ENCODE data around the gene SH2B2.

SH2B2 gene

DNA sequence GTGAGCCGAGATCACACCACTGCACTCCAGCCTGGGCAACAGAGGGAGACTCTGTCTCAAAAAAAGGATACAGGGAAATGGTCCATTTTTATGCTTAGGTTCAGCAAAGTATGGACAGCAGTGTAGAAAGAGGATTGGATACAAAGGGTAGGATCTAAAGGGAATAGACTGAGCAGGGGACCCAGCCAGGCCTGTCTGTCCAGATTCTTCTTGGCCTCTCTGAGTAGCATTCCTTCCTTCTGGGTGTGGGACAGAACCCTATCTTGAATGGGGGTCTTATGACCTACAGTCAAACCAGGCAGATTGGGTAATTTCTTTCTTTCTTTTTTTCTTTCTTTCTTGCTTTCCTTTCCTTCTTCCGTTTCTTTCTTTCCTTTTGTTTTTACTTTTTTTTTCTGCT lies 25.6 kb downstream of the SH2B2 start:
- no peak for DNase-seq (ENCODE audit: low read depth)
- TF ChIP-seq, protein P1, sequence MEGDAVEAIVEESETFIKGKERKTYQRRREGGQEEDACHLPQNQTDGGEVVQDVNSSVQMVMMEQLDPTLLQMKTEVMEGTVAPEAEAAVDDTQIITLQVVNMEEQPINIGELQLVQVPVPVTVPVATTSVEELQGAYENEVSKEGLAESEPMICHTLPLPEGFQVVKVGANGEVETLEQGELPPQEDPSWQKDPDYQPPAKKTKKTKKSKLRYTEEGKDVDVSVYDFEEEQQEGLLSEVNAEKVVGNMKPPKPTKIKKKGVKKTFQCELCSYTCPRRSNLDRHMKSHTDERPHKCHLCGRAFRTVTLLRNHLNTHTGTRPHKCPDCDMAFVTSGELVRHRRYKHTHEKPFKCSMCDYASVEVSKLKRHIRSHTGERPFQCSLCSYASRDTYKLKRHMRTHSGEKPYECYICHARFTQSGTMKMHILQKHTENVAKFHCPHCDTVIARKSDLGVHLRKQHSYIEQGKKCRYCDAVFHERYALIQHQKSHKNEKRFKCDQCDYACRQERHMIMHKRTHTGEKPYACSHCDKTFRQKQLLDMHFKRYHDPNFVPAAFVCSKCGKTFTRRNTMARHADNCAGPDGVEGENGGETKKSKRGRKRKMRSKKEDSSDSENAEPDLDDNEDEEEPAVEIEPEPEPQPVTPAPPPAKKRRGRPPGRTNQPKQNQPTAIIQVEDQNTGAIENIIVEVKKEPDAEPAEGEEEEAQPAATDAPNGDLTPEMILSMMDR (IDR thresholded peaks at IDR 0.05; ENCODE audit: low read length, missing control alignments) = no peak
- no peak overlapping the region for H3K4me3 ChIP-seq (replicated peaks; ENCODE audit: low read depth, low read length)

DNA sequence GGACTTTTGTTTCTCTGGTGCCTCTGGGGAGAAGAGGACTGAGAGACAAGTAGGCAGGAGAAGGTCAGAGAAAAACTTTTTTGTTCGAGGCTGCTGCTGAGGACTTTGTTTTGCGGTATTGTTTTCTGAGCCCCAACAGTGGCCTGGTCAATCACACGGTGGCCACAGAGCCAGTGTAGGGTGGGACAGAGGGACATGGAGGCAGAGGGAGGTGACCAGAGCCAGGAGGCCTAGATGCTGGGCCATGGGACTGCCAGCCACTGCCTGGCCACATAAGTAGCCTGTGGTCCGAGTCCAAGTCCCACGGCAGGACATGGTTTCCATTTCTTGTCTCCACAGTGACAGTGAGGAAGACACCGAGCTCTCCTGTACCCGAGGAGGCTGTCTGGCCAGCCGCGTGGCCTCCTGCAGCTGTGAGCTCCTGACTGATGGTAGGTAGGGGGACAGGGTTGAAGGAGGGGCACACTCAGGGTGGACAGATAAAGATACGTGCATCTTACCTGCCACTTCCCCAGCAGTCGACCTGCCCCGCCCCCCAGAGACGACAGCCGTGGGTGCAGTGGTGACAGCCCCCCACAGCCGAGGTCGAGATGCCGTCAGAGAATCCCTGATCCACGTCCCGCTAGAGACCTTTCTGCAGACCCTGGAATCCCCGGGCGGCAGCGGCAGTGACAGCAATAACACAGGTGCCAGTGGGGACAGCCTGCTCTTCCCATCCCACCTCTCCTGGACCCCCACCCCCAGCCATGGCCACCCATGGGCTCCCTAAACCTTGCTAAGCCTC lies 27.5 kb downstream of the SH2B2 start:
- DNase-seq (ENCODE audit: low read depth) = no peak
- TF ChIP-seq, protein P1 (IDR thresholded peaks at IDR 0.05; ENCODE audit: low read length, missing control alignments) = no peak
- H3K4me3 ChIP-seq (replicated peaks; ENCODE audit: low read depth, low read length) = no peak overlapping the region

DNA sequence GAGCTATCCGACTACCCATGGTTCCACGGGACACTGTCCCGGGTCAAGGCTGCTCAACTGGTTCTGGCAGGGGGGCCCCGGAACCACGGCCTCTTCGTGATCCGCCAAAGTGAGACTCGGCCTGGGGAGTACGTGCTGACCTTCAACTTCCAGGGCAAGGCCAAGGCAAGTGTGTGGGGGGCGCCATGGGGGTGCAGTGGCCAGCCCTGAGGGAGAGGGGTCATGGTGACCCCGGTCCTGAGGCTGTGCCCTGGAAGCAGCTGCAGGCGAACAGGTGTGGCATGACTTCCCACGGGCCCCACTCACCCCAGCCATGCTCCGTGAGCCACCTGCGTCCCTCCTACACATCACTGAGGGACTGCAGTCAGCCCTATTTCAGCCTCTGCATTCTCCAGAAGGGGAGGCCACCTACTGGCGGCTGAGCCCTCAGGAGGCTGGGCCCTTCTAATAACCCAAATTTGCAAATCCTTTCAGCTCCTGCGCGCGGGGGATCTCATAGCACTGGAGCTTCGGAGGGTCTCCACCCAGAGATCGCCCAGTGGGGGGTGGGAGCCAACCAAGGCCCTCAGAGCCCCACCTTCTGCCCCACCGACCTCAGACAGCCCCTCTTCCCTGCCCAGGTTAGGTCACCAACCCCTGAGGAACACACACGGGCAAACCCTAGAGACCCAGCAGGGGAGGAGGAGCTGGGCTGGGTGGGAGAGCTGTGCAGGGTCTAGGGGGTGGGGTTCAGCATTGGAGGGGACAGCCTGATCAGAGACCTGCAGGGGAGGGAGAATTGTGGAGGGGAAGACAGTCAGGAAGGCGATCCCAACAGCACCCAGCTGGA lies 30.8 kb downstream of the SH2B2 start:
- no peak for DNase-seq (ENCODE audit: low read depth)
- TF ChIP-seq, protein P1 (IDR thresholded peaks at IDR 0.05; ENCODE audit: low read length, missing control alignments) = no peak

DNA sequence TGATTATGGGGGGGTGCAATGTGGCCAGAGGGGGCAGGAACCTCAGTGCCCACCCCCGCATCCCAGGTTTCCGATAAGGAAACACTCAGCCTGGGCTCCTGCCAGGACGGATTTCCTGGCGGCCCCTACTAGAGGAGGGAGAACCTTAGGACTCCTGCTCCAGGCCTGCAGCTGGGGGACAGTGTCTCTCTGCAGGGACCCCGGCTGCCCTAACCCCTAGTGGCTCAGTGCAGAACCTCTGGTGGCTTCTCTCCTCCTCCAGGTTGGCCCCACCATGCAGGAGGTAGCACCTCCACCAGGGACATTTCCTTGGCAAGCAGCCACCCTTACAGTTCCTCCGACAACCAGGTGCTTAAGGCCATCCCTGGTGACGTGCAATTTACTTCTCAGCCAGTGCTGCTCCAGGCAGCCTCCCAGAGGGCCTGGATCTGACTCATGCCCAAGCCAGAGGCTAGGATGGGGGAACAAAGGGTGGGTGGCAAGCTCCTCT lies 31.9 kb downstream of the SH2B2 start:
- peak; percentile 43 for DNase-seq (ENCODE audit: low read depth)

More for the DNA sequence above, 30.8 kb downstream of the SH2B2 start:
- H3K4me3 ChIP-seq (replicated peaks; ENCODE audit: low read depth, low read length) = no peak overlapping the region

DNA sequence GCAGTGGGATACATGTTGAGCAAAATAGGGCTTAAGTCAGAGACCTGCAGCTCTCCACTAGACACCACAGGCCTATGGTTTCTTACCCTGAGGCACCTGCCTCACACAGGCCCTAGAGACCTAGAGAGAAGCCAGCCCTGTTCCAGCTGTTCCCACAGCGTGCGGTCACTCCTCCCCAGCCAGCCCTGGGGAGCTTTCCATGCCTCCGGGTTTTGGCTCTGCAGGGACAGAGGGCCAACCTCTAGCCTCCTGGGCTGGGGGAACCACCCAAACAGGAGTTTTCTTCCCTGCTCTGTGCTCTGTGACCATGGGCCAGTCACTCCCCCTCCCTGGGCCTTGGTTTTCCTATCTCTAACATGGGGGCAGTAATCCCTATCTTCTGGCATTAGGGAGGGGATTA lies 33.0 kb downstream of the SH2B2 start:
- no peak for DNase-seq (ENCODE audit: low read depth)
- TF ChIP-seq, protein P1 (IDR thresholded peaks at IDR 0.05; ENCODE audit: low read length, missing control alignments) = no peak
- no peak overlapping the region for H3K4me3 ChIP-seq (replicated peaks; ENCODE audit: low read depth, low read length)

More for the DNA sequence above, 31.9 kb downstream of the SH2B2 start:
- TF ChIP-seq, protein P1 (IDR thresholded peaks at IDR 0.05; ENCODE audit: low read length, missing control alignments) = no peak
- H3K4me3 ChIP-seq (replicated peaks; ENCODE audit: low read depth, low read length) = no peak overlapping the region

DNA sequence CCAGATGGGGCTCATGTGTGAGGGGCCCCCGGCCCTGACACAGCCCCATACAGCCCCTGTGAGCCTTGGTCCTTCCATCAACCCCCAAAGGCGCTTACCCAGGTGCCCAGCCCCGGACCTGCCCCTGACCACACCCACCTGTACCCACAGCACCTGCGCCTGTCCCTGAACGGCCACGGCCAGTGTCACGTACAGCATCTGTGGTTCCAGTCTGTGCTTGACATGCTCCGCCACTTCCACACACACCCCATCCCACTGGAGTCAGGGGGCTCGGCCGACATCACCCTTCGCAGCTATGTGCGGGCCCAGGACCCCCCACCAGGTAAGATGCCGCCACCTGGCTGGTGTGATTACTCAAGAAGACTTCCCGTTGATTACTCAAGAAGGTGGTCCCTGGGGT lies 33.5 kb downstream of the SH2B2 start:
- TF ChIP-seq, protein P1 (IDR thresholded peaks at IDR 0.05; ENCODE audit: low read length, missing control alignments) = no peak
- H3K4me3 ChIP-seq (replicated peaks; ENCODE audit: low read depth, low read length) = no peak overlapping the region
- no peak for DNase-seq (ENCODE audit: low read depth)

All from fibroblast of pulmonary artery (primary cell).